H1 (cell line): Measurements from ENCODE around the gene ZFYVE21. TPM values are rescaled to one million over a fixed set of nuclear protein-coding genes. Genes with fewer than 3 reads are reported as not detected.

Experiments used
- CTCF ChIA-PET: fragments of 300-600 bp; sonication (Branson Sonifier 250); formaldehyde crosslinking; loops from one replicate; lab custom pipeline; 2021; ENCODE audit not compliant: partially characterized antibody; lab: Charles Lee
- POLR2A ChIA-PET: fragments of 300-600 bp; sonication (Branson Sonifier 250); formaldehyde crosslinking; loops from one replicate; lab custom pipeline; 2021; ENCODE audit warnings: inconsistent platforms; ENCODE audit not compliant: partially characterized antibody; lab: Charles Lee
- DNase-seq, 2 experiments: peaks; one replicate each; pipeline versions ENCODE4 v3.0.0 to v3.0.0-alpha.2; 2010 to 2022; ENCODE audit warnings: low spot score in 2 of 2, low read depth in 1 of 2, mixed read lengths in 1 of 2
- FAIRE-seq: peaks from 2 replicates; lab custom pipeline; 2011; peaks lifted over from hg19 to GRCh38; lab: Jason Lieb, UNC
- H2AFZ ChIP-seq: 2 replicates; pipeline ENCODE4 v1.8.1; 2012; ENCODE audit warnings: low read length, inconsistent platforms
- H2AK5ac ChIP-seq: 2 replicates; pipeline ENCODE4 v1.6.1; 2013; ENCODE audit warnings: low read depth, low read length
- H2BK120ac ChIP-seq: replicated peaks from 2 replicates; pipeline ENCODE3; 2013; ENCODE audit warnings: low read depth, low read length, inconsistent platforms
- H2BK12ac ChIP-seq: 2 replicates; pipeline ENCODE4 v1.6.1; 2013; ENCODE audit warnings: low read depth, low read length
- H2BK15ac ChIP-seq: 2 replicates; pipeline ENCODE4 v1.6.1; 2013; ENCODE audit warnings: low read length
- H2BK20ac ChIP-seq: 2 replicates; pipeline ENCODE4 v1.6.1; 2013; ENCODE audit warnings: low read length
- H2BK5ac ChIP-seq: 2 replicates; pipeline ENCODE4 v1.6.1; 2013; ENCODE audit warnings: low read depth, low read length
- H3K14ac ChIP-seq: 2 replicates; pipeline ENCODE4 v1.6.1; 2013; ENCODE audit warnings: inconsistent platforms; ENCODE audit not compliant: insufficient read length
- H3K18ac ChIP-seq: 2 replicates; pipeline ENCODE4 v1.6.1; 2013; ENCODE audit warnings: low read length; ENCODE audit errors: extremely low read depth
- H3K23ac ChIP-seq: 2 replicates; pipeline ENCODE4 v1.6.1; 2013; ENCODE audit warnings: inconsistent platforms; ENCODE audit not compliant: insufficient read length
- H3K23me2 ChIP-seq: 2 replicates; pipeline ENCODE4 v1.6.1; 2013; ENCODE audit warnings: low read depth, low read length
- H3K27ac ChIP-seq: 2 replicates; pipeline ENCODE4 v1.6.1; 2011; ENCODE audit warnings: low read depth, low read length, inconsistent platforms
- H3K27me3 ChIP-seq, 4 experiments: replicated peaks in 1 of 4; 1 replicate in 1 of 4; 2 replicates in 3 of 4; pipeline versions ENCODE4 v1.6.1 to v1.8.1; 2011 to 2013; ENCODE audit warnings: low read length in 3 of 4, mild to moderate bottlenecking in 3 of 4, inconsistent platforms in 2 of 4, mixed read lengths in 2 of 4, moderate library complexity in 1 of 4; ENCODE audit not compliant: control insufficient read depth in 3 of 4, insufficient read depth in 3 of 4; ENCODE audit errors: extremely low read depth in 1 of 4
- H3K36me3 ChIP-seq, 4 experiments: 2 replicates each; pipeline versions ENCODE4 v1.6.1 to v1.8.1; 2011 to 2013; ENCODE audit warnings: mild to moderate bottlenecking in 4 of 4, low read length in 3 of 4, moderate library complexity in 2 of 4, control low read depth in 1 of 4, inconsistent platforms in 1 of 4; ENCODE audit not compliant: insufficient read depth in 4 of 4, control insufficient read depth in 2 of 4
- H3K4ac ChIP-seq: replicated peaks from 2 replicates; pipeline ENCODE3; 2013; ENCODE audit warnings: low read length, low read depth, mixed read lengths, inconsistent platforms; ENCODE audit not compliant: insufficient read length
- H3K4me1 ChIP-seq, 4 experiments: replicated peaks in 1 of 4; 1 replicate in 1 of 4; 2 replicates in 3 of 4; pipeline versions ENCODE4 v1.6.1 to v1.8.1; 2011 to 2013; ENCODE audit warnings: low read length in 3 of 4, inconsistent platforms in 2 of 4, mixed read lengths in 1 of 4; ENCODE audit not compliant: insufficient read depth in 4 of 4, control insufficient read depth in 3 of 4
- H3K4me2 ChIP-seq, 2 experiments: 2 replicates each; pipeline versions ENCODE4 v1.6.1 to v1.8.1; 2011 to 2013; ENCODE audit warnings: low read depth in 2 of 2, low read length in 2 of 2, control low read depth in 1 of 2, inconsistent platforms in 1 of 2, mild to moderate bottlenecking in 1 of 2; ENCODE audit not compliant: insufficient read depth in 1 of 2
- H3K4me3 ChIP-seq, 4 experiments: fragments of 200-600, 300-600 bp in 1 of 4; sonication (generic), shearing (Covaris generic), sonication (Bioruptor Twin) in 1 of 4; 2 replicates each; pipeline versions ENCODE4 v1.5.1 to v1.8.1; 2011 to 2016; ENCODE audit warnings: low read length in 4 of 4, low read depth in 3 of 4, control low read depth in 2 of 4, inconsistent platforms in 2 of 4, mild to moderate bottlenecking in 2 of 4, mixed read lengths in 1 of 4, moderate library complexity in 1 of 4; ENCODE audit not compliant: insufficient read depth in 2 of 4; ENCODE audit errors: extremely low read depth in 1 of 4
- H3K56ac ChIP-seq: replicated peaks from 2 replicates; pipeline ENCODE3; 2013; ENCODE audit warnings: low read depth, mild to moderate bottlenecking, mixed read lengths, low read length, inconsistent platforms; ENCODE audit not compliant: insufficient read length
- H3K79me1 ChIP-seq: 2 replicates; pipeline ENCODE4 v1.6.1; 2013; ENCODE audit warnings: low read depth, low read length, control low read depth
- H3K79me2 ChIP-seq, 2 experiments: 2 replicates each; pipeline versions ENCODE4 v1.6.1 to v1.8.1; 2012 to 2013; ENCODE audit warnings: low read length in 2 of 2, mild to moderate bottlenecking in 2 of 2, inconsistent platforms in 1 of 2; ENCODE audit not compliant: insufficient read depth in 2 of 2, control insufficient read depth in 1 of 2
- H3K9ac ChIP-seq, 4 experiments: replicated peaks in 1 of 4; 1 replicate in 1 of 4; 2 replicates in 3 of 4; pipeline versions ENCODE4 v1.6.1 to v1.8.1; 2011 to 2013; ENCODE audit warnings: low read depth in 3 of 4, low read length in 3 of 4, control low read depth in 2 of 4, mild to moderate bottlenecking in 2 of 4, moderate library complexity in 2 of 4, inconsistent platforms in 1 of 4; ENCODE audit errors: extremely low read depth in 1 of 4
- H3K9me3 ChIP-seq, 2 experiments: 2 replicates each; pipeline versions ENCODE4 v1.6.1 to v1.8.1; 2012 to 2013; ENCODE audit warnings: mild to moderate bottlenecking in 2 of 2, moderate library complexity in 2 of 2, control low read depth in 1 of 2, inconsistent platforms in 1 of 2, low read depth in 1 of 2, low read length in 1 of 2, mixed read lengths in 1 of 2; ENCODE audit not compliant: insufficient read depth in 2 of 2
- H4K20me1 ChIP-seq, 2 experiments: replicated peaks in 1 of 2; 2 replicates each; pipeline versions ENCODE3 to v1.8.1; 2011 to 2013; ENCODE audit warnings: inconsistent platforms in 2 of 2, low read length in 2 of 2, mild to moderate bottlenecking in 1 of 2; ENCODE audit not compliant: insufficient read depth in 2 of 2, control insufficient read depth in 1 of 2
- H4K5ac ChIP-seq: 2 replicates; pipeline ENCODE4 v1.6.1; 2013; ENCODE audit warnings: low read length, low read depth, mixed read lengths, inconsistent platforms; ENCODE audit not compliant: insufficient read length
- H4K8ac ChIP-seq: 2 replicates; pipeline ENCODE4 v1.8.0; 2013; ENCODE audit warnings: mild to moderate bottlenecking, moderate library complexity, low read length, inconsistent platforms; ENCODE audit not compliant: insufficient read depth; ENCODE audit errors: extremely low read depth
- H4K91ac ChIP-seq: replicated peaks from 2 replicates; pipeline ENCODE3; 2013; ENCODE audit warnings: low read length, mixed read lengths, inconsistent platforms; ENCODE audit not compliant: insufficient read length
- ATF2 ChIP-seq: IDR thresholded peaks from 2 replicates; pipeline ENCODE4 v1.6.1; 2012; ENCODE audit warnings: low read length, inconsistent platforms
- BACH1 ChIP-seq: IDR thresholded peaks from 2 replicates; pipeline ENCODE4 v1.6.1; 2012; ENCODE audit warnings: low read length, improper control_type of control experiment
- CHD2 ChIP-seq: IDR thresholded peaks from 2 replicates; pipeline ENCODE4 v1.6.1; 2012; ENCODE audit warnings: low read length, improper control_type of control experiment
- CREB1 ChIP-seq: IDR thresholded peaks from 2 replicates; pipeline ENCODE4 v1.6.1; 2012; ENCODE audit warnings: inconsistent platforms
- FOSL1 ChIP-seq: IDR thresholded peaks from 2 replicates; pipeline ENCODE4 v1.6.1; 2011; ENCODE audit warnings: mild to moderate bottlenecking, low read depth, low read length, moderate library complexity; ENCODE audit not compliant: insufficient read depth
- GTF2F1 ChIP-seq: IDR thresholded peaks from 2 replicates; pipeline ENCODE4 v1.6.1; 2012; ENCODE audit warnings: low read depth, low read length, improper control_type of control experiment, borderline replicate concordance
- POU5F1 ChIP-seq: IDR thresholded peaks from 2 replicates; pipeline ENCODE4 v1.6.1; 2011; ENCODE audit warnings: low read depth, mild to moderate bottlenecking, low read length, moderate library complexity
- SAP30 ChIP-seq: fragments of 300-600 bp; sonication (generic); IDR thresholded peaks from 2 replicates; pipeline ENCODE4 v1.7.1; 2012; ENCODE audit warnings: low read length, moderate library complexity, mild to moderate bottlenecking, inconsistent platforms; ENCODE audit not compliant: insufficient read depth, insufficient replicate concordance
- SP2 ChIP-seq: IDR thresholded peaks from 2 replicates; pipeline ENCODE4 v1.6.1; 2012; ENCODE audit warnings: mild to moderate bottlenecking, low read length, inconsistent platforms
- SP4 ChIP-seq: IDR thresholded peaks from 2 replicates; pipeline ENCODE4 v1.6.1; 2012; ENCODE audit warnings: low read length, inconsistent platforms
- SRF ChIP-seq: IDR thresholded peaks from 2 replicates; pipeline ENCODE4 v1.6.1; 2011; ENCODE audit warnings: mild to moderate bottlenecking, low read depth, low read length, moderate library complexity
- TAF7 ChIP-seq: optimal IDR thresholded peaks from 2 replicates; pipeline ENCODE3; 2011; ENCODE audit warnings: low read depth, mild to moderate bottlenecking, inconsistent platforms, low read length, moderate library complexity, borderline replicate concordance
- WGBS, 2 experiments: shearing (Covaris generic) in 1 of 2; methylation state at CpG; one replicate each; pipeline versions ENCODE4 v1.1.6 to v1.1.7; 2013 to 2015; ENCODE audit warnings: low lambda C conversion rate in 2 of 2, mixed read lengths in 2 of 2, inconsistent platforms in 1 of 2, low coverage in 1 of 2, missing lambda C conversion rate in 1 of 2; ENCODE audit not compliant: insufficient replicate concordance in 2 of 2, insufficient coverage in 1 of 2, insufficient read length in 1 of 2; ENCODE audit errors: extremely low coverage in 1 of 2, missing lambda C conversion rate in 1 of 2; 5-methylcytosine and 5-hydroxymethylcytosine counted together
- polyA plus RNA-seq, 7 experiments: library from polyadenylated mRNA; depleted of rRNA in 3 of 7; stranded (reverse) in 5 of 7; unstranded in 2 of 7; fragments of >200 nt in 5 of 7; fragments of 200-250 nt in 2 of 7; gene quantifications; 1 replicate in 5 of 7; 2 replicates in 1 of 7; 4 replicates in 1 of 7; pipeline versions ENCODE4 v1.2.1 to v1.2.3, GENCODE V29; 2011 to 2013; ENCODE audit warnings: missing spikeins in 2 of 7, mixed read lengths in 2 of 7
- total RNA-seq: library from RNA; stranded (reverse); fragmentation: NEBNext Ultra II Directional; extraction: Animal tissue kit (Norgen Biotek cat#: 25700); gene quantifications from 2 replicates; pipeline ENCODE4 v1.2.1, GENCODE V29; 2021
- TF ChIP-seq, protein P1 (sequence below): IDR thresholded peaks from 2 replicates; pipeline ENCODE4 v1.6.1; 2012; ENCODE audit warnings: inconsistent platforms

Gene ZFYVE21
- total and polyA plus RNA-seq, 2 of the 8 experiments (the other 6 are each of a cell fraction or from before 2014, with no cell fraction given), result 53.4 to 127 TPM

DNA sequence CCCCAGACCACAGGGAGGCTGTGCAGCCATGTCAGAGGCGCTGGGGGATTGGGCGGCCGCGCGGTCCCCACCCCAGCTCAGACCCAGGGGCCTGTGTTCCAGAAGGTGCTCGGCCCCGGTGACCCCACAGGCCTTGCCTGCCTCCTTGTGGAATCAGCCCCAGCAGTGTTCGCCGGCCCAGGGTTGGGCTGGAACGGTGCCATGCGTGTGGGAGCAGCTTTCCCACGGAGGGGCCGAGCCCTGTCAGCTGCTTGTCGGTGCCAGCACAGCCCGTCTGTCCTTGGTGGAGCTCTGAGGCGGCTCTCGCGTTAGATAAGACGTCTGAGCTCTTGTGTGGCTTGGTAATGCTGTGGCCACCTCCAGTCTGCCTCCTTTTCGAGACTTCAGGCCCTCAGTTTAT lies 8.5 kb downstream of the ZFYVE21 start:
- TF ChIP-seq ATF2 (no peak), CHD2 (no peak), SP4 (no peak), SP2 (no peak), POU5F1 (no peak), CREB1 (no peak), BACH1 (no peak), FOSL1 (no peak), SAP30 (no peak), TAF7 (no peak), SRF (no peak), GTF2F1 (no peak)
- TF ChIP-seq, protein P1, sequence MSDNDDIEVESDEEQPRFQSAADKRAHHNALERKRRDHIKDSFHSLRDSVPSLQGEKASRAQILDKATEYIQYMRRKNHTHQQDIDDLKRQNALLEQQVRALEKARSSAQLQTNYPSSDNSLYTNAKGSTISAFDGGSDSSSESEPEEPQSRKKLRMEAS, result no peak
- Histone ChIP-seq H3K4me2 (no peak overlapping the region), H3K4me3 (no peak overlapping the region), H3K56ac (no peak overlapping the region), H2AK5ac (no peak overlapping the region), H3K36me3 (peaks cover 2 to 10% (median 5%) of the 10 kb centered on the region in 4 experiments; a peak in 4 of 8 replicates), H4K8ac (peak overlapping the region; percentile 79; the same call in 1 of the 2 replicates), H4K91ac (no peak overlapping the region), H3K23ac (no peak overlapping the region), H3K27ac (no peak overlapping the region), H3K27me3 (no peaks in the 10 kb centered on the region), H3K79me1 (peaks cover 19% of the 10 kb centered on the region), H3K23me2 (no peaks in the 10 kb centered on the region), H2BK15ac (no peak overlapping the region), H3K79me2 (peaks cover 0 to 51% of the 10 kb centered on the region in 2 experiments; a peak in 2 of 4 replicates), H2BK120ac (no peak overlapping the region), H3K18ac (no peak overlapping the region), H4K5ac (no peak overlapping the region), H2BK12ac (no peak overlapping the region), H4K20me1 (peaks cover 15 to 24% of the 10 kb centered on the region in 2 experiments), H3K14ac (no peak overlapping the region), H3K4me1 (peaks cover 0 to 3% (median 0%) of the 10 kb centered on the region in 4 experiments; a peak in 1 of 7 replicates), H3K9ac (no peak overlapping the region), H2AFZ (no peak overlapping the region), H2BK5ac (no peak overlapping the region), H2BK20ac (no peak overlapping the region), H3K9me3 (no peaks in the 10 kb centered on the region), H3K4ac (no peak overlapping the region)
- DNase-seq, result no peak
- POLR2A ChIA-PET, result interaction anchor here (1.4 to 1.5 kb wide), 3 partner anchors 8 to 20 kb away, joined by 3 to 5 read pairs (median 3); partner anchors contain the start of genes XRCC3 and ZFYVE21
- CTCF ChIA-PET, result interaction anchor here (1.2 to 1.8 kb wide), 2 partner anchors 12 to 177 kb away, joined by 3 to 5 read pairs; no protein-coding TSS in a partner anchor
- FAIRE-seq, result no peak
- WGBS, 2 experiments, result 94% methylated on average over 15 of the region's 20 CpGs; no CpG with 5 or more reads in 1 of the 2 experiments
